Gastrocnemius medialis (tissue), 4 donors: Measurements from ENCODE around the gene CD3D.

Experiments
- POLR2A ChIP-seq, 2 donors: fragments of 450-650 bp; IDR thresholded peaks; one replicate each; pipeline ENCODE4 v1.6.1; 2017; ENCODE audit warnings: antibody characterized with exemption in 2 of 2, mild to moderate bottlenecking in 2 of 2, moderate library complexity in 2 of 2
- TF ChIP-seq, protein P1 (sequence below), 5 experiments: fragments of 450-650 bp in 3 of 5; fragments of 200-600 bp in 2 of 5; sonication (generic) in 2 of 5; IDR thresholded peaks in 4 of 5; conservative IDR thresholded peaks in 1 of 5; 1 replicate in 4 of 5; 2 replicates in 1 of 5; pipeline ENCODE4 v1.5.1; 2016 to 2019; ENCODE audit warnings: antibody characterized with exemption in 5 of 5, mild to moderate bottlenecking in 3 of 5, moderate library complexity in 3 of 5

DNA sequence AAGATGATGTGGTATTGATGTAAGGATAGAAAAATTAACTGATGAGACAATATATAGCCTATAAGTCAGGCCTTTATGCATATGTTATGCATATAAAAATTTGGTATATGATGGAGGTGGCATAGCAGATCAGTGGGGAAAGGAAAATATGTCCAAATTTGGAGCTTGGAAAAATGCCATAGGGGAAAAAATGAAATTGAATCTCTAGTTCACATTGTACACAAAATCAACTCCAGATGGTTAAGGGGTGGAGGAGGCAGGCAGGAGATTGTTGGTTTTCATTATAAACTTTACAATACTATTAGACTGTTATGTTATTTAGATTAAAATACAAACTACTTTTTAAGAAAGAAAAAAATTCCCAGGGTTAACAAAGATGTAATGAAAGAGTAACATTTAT lies 53.1 kb downstream of the CD3D start:
- TF ChIP-seq, protein P1, sequence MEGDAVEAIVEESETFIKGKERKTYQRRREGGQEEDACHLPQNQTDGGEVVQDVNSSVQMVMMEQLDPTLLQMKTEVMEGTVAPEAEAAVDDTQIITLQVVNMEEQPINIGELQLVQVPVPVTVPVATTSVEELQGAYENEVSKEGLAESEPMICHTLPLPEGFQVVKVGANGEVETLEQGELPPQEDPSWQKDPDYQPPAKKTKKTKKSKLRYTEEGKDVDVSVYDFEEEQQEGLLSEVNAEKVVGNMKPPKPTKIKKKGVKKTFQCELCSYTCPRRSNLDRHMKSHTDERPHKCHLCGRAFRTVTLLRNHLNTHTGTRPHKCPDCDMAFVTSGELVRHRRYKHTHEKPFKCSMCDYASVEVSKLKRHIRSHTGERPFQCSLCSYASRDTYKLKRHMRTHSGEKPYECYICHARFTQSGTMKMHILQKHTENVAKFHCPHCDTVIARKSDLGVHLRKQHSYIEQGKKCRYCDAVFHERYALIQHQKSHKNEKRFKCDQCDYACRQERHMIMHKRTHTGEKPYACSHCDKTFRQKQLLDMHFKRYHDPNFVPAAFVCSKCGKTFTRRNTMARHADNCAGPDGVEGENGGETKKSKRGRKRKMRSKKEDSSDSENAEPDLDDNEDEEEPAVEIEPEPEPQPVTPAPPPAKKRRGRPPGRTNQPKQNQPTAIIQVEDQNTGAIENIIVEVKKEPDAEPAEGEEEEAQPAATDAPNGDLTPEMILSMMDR (IDR thresholded peaks at IDR 0.05 in 4 of 5, conservative IDR thresholded peaks at IDR 0.05 in 1 of 5): no peak
- no peak for TF ChIP-seq POLR2A (IDR thresholded peaks at IDR 0.05)
